Activated CD4-positive, alpha-beta memory T cell treated with anti-CD3 and anti-CD28 coated beads for 36 hours (primary cell): ENCODE results near the gene TANC1. TPM values are rescaled to one million over a fixed set of nuclear protein-coding genes. Genes with fewer than 3 reads are reported as not detected.

Experiments
- CTCF ChIA-PET: fragments of 350-600 bp; sonication (Branson Sonifier 250); formaldehyde crosslinking; loops from one replicate; lab custom pipeline; 2021; ENCODE audit warnings: antibody characterized with exemption, inconsistent platforms; lab: Charles Lee
- POLR2A ChIA-PET: fragments of 350-600 bp; sonication (Branson Sonifier 250); formaldehyde crosslinking; loops from one replicate; lab custom pipeline; 2021; ENCODE audit warnings: antibody characterized with exemption; lab: Charles Lee
- DNase-seq: peaks from one replicate; pipeline ENCODE4 v3.0.0-alpha.2; 2020
- H3K27ac Mint-ChIP-seq: one replicate; pipeline ENCODE4 v1.8.0; 2021; ENCODE audit warnings: mixed read lengths
- H3K27me3 Mint-ChIP-seq: one replicate; pipeline ENCODE4 v1.8.0; 2021; ENCODE audit warnings: mixed read lengths
- H3K36me3 Mint-ChIP-seq: one replicate; pipeline ENCODE4 v1.8.0; 2021; ENCODE audit warnings: mixed read lengths
- H3K4me1 Mint-ChIP-seq: one replicate; pipeline ENCODE4 v1.8.0; 2021; ENCODE audit warnings: low read depth, mixed read lengths
- H3K4me3 Mint-ChIP-seq: one replicate; pipeline ENCODE4 v1.8.0; 2021; ENCODE audit warnings: mild to moderate bottlenecking, mixed read lengths
- H3K9me3 Mint-ChIP-seq: one replicate; pipeline ENCODE4 v1.8.0; 2021; ENCODE audit warnings: mixed read lengths
- intact Hi-C: fragments of 100-400 bp; cut with micrococcal nuclease; formaldehyde crosslinking; loops from one replicate; pipeline ENCODE4 v1.15.1; 2023
- total RNA-seq, 2 experiments: library from RNA; stranded (reverse); gene quantifications; one replicate each; pipeline ENCODE4 v1.2.3, GENCODE V29; 2021

The TANC1 gene
- total RNA-seq, 2 experiments from 2014 or later, result 0.63 to 0.86 TPM

DNA sequence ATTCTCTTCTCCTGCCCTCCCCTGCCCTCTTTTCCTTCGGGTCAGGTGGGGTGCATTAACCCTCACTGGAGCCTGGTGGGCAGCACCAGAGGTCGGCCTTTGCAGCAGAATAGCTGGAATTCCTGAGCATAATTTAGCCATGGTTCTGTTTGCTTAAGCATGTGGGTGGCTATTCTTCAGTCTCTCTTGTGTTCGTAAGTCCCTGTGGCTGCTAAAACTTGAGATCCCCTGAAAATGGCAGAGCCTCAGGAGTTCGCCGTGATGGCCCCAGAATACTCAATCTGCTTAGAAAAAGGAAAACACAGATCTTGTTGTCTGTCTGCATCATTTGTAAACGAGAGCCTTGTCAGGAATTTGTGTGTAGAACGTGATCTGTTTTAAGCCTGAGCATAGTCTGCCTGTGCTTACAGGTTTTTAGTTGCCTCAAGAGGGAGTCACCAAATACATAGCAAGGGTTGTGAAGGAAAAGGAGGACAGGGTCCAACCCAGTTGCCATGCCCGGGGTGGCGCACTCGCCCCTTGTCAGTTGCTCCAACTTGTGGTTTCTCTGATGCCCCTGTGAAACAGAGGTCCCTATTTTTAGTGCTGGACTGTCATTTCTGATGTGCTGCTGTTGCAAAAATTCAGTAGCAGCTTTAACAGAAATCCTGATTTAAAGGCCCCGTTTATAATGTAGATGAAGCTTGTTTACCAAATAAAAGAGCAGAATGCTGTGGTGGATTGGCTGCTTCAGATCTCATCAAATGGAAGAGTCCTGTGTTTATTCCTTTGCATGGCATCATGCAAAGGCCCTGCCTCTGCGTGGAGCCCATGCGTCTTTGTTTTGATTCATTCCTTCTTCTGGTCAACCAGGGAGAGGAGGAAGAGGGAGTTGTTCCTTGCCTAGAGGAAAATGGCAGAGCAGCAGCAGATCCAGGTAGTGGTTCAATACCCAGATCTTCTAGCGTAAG lies 243.3 kb downstream of the TANC1 start:
- no peaks in the 10 kb centered on the region for H3K36me3 Mint-ChIP-seq
- POLR2A ChIA-PET, result no interaction called here
- CTCF ChIA-PET, result no interaction called here
- H3K4me1 Mint-ChIP-seq, result peaks cover 13% of the 10 kb centered on the region
- H3K27ac Mint-ChIP-seq, result no peak overlapping the region
- DNase-seq, result no peak
- H3K9me3 Mint-ChIP-seq, result no peaks in the 10 kb centered on the region
- H3K27me3 Mint-ChIP-seq, result no peaks in the 10 kb centered on the region
- intact Hi-C loops, result no loop called here
- no peak overlapping the region for H3K4me3 Mint-ChIP-seq

DNA sequence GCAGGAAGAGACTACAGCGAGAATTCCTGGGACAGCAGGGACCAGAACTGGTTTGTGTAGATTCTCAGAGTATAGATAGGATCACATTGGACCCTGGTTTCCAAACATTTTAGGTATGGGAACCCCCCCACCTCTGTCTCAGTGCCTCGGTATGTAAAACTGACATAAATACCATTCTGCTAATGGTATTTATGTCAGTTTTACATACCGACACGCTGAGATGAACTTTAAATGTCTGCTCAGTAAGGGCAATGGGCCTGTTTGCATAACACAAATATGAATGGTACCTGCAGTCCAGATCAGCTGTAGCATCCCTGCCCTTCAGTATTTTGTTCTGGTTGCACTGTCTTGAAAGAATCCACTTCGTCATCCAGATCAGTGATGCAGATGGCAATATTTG lies 244.9 kb downstream of the TANC1 start:
- DNase-seq, result no peak
- intact Hi-C loops, result no loop called here
- H3K36me3 Mint-ChIP-seq, result no peaks in the 10 kb centered on the region
- no peaks in the 10 kb centered on the region for H3K9me3 Mint-ChIP-seq
- ChIA-PET CTCF (no interaction called here), POLR2A (no interaction called here)
- H3K27ac Mint-ChIP-seq, result no peak overlapping the region
- H3K27me3 Mint-ChIP-seq, result peaks cover 1% of the 10 kb centered on the region
- H3K4me3 Mint-ChIP-seq, result no peak overlapping the region
- H3K4me1 Mint-ChIP-seq, result peaks cover 13% of the 10 kb centered on the region

DNA sequence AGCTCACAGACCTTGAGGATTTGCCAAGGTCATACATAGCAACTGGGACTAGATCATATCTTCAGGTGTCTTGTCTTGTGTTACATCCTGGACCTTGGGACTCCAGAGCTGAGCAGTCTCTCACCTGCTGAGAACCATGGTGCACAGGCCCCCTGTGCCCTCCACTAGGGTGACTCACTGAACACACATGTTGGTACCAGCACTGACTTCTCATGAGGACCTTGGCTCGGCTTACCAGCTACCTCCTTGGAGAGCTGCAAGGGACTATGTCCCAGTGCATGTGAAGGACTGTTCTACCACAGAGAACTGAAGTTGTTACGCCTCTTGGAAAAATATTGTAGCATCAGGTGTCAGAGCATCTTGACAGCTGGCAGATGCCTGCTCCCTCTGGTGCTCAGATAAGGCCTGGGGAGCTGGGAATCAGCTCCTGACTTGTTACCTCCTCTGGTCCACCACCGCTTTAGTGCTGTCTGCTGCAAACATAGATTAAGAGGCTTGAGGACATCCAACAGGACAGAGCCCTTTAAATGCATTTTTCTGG lies 246.0 kb downstream of the TANC1 start:
- Mint-ChIP-seq H3K36me3 (no peaks in the 10 kb centered on the region), H3K27me3 (peaks cover 1% of the 10 kb centered on the region), H3K4me1 (peaks cover 11% of the 10 kb centered on the region), H3K4me3 (no peak overlapping the region), H3K27ac (no peak overlapping the region), H3K9me3 (no peaks in the 10 kb centered on the region)
- intact Hi-C loops, result no loop called here
- ChIA-PET CTCF (no interaction called here), POLR2A (no interaction called here)
- no peak for DNase-seq

GRCh38 chr2:159215116-159215515 lies 246.7 kb downstream of the TANC1 start:
- Mint-ChIP-seq H3K4me3 (no peak overlapping the region), H3K27ac (no peak overlapping the region), H3K27me3 (peaks cover 1% of the 10 kb centered on the region), H3K9me3 (no peaks in the 10 kb centered on the region), H3K36me3 (no peaks in the 10 kb centered on the region), H3K4me1 (peaks cover 3% of the 10 kb centered on the region)
- DNase-seq, result no peak
- intact Hi-C loops, result no loop called here
- CTCF ChIA-PET, result no interaction called here
- POLR2A ChIA-PET, result no interaction called here

DNA sequence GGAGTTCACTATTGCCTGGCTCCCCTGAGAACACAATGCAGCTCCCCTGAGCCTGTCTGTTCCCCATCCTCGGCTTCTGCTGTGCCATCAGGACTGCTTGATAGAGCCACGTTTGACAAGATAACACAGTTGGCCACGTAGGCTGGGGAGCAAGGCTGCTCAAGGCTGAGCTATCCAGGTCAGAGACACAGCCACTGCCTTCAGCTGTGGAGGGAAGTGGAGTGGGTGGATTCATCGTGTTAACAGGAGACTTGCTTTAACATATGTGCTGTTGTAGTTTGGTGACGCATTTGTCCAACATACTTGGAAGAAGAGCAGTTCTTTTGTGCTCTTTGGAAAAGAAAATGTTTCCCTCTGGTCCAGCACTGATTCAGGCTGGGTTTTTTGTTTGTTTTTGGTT lies 249.2 kb downstream of the TANC1 start:
- Mint-ChIP-seq H3K36me3 (no peaks in the 10 kb centered on the region), H3K4me1 (no peaks in the 10 kb centered on the region), H3K9me3 (no peaks in the 10 kb centered on the region), H3K27me3 (peaks cover 1% of the 10 kb centered on the region), H3K4me3 (no peak overlapping the region), H3K27ac (no peak overlapping the region)
- DNase-seq, result no peak
- ChIA-PET CTCF (no interaction called here), POLR2A (no interaction called here)
- intact Hi-C loops, result no loop called here

DNA sequence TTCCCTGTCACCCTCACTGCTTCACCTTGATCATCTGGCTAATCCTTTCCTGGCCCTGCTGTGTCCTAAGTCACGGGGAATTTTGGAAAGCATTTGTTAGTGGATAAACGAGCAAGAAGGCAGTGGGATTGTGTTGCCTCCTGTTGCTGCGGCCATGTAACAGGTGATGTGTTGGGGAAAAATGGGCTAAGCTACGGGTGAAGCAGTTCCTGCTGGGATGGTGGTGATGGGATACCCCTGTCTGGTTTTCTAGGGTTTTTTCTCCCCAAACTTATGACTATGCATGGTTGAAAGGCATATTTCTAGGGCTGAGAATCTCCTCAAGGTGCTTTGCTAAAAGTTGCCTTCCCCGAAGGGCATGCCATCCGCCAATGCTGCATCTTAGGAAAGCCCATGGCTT lies 249.9 kb downstream of the TANC1 start:
- H3K4me1 Mint-ChIP-seq, result no peaks in the 10 kb centered on the region
- H3K9me3 Mint-ChIP-seq, result no peaks in the 10 kb centered on the region
- H3K4me3 Mint-ChIP-seq, result no peak overlapping the region
- no peaks in the 10 kb centered on the region for H3K36me3 Mint-ChIP-seq
- peaks cover 1% of the 10 kb centered on the region for H3K27me3 Mint-ChIP-seq
- no peak overlapping the region for H3K27ac Mint-ChIP-seq
- DNase-seq, result no peak
- POLR2A ChIA-PET, result no interaction called here
- intact Hi-C loops, result no loop called here
- CTCF ChIA-PET, result no interaction called here

GRCh38 chr2:159219394-159219998 lies 251.1 kb downstream of the TANC1 start:
- no peaks in the 10 kb centered on the region for H3K4me1 Mint-ChIP-seq

GRCh38 chr2:159224061-159224813 lies 255.8 kb downstream of the TANC1 start:
- no peaks in the 10 kb centered on the region for H3K36me3 Mint-ChIP-seq
- no peak for DNase-seq
- H3K9me3 Mint-ChIP-seq, result no peaks in the 10 kb centered on the region
- POLR2A ChIA-PET, result no interaction called here
- H3K27ac Mint-ChIP-seq, result no peak overlapping the region
- CTCF ChIA-PET, result no interaction called here
- H3K27me3 Mint-ChIP-seq, result no peaks in the 10 kb centered on the region
- peaks cover 11% of the 10 kb centered on the region for H3K4me1 Mint-ChIP-seq
- H3K4me3 Mint-ChIP-seq, result no peak overlapping the region
- intact Hi-C loops, result no loop called here

More at GRCh38 chr2:159219394-159219998, 251.1 kb downstream of the TANC1 start:
- no peak for DNase-seq
- Mint-ChIP-seq H3K9me3 (no peaks in the 10 kb centered on the region), H3K36me3 (no peaks in the 10 kb centered on the region), H3K27ac (no peak overlapping the region), H3K4me3 (no peak overlapping the region), H3K27me3 (peaks cover 1% of the 10 kb centered on the region)
- ChIA-PET CTCF (no interaction called here), POLR2A (interaction anchor here (0.6 kb wide), 1 partner anchor 611 kb away, joined by 3 read pairs; no protein-coding TSS in a partner anchor)
- intact Hi-C loops, result no loop called here

- H3K36me3 Mint-ChIP-seq, result no peaks in the 10 kb centered on the region
- peaks cover 11% of the 10 kb centered on the region for H3K4me1 Mint-ChIP-seq
- H3K4me3 Mint-ChIP-seq, result no peak overlapping the region
- intact Hi-C loops, result no loop called here
- no peak for DNase-seq
- no peaks in the 10 kb centered on the region for H3K27me3 Mint-ChIP-seq
- ChIA-PET POLR2A (no interaction called here), CTCF (no interaction called here)
- no peaks in the 10 kb centered on the region for H3K9me3 Mint-ChIP-seq
- H3K27ac Mint-ChIP-seq, result no peak overlapping the region
Measured at GRCh38 chr2:159225025-159226016, 256.9 kb downstream of the TANC1 start.

- no peaks in the 10 kb centered on the region for H3K36me3 Mint-ChIP-seq
- peaks cover 11% of the 10 kb centered on the region for H3K4me1 Mint-ChIP-seq
- peak; percentile 30 for DNase-seq
Measured at GRCh38 chr2:159226059-159226461, 257.6 kb downstream of the TANC1 start.

GRCh38 chr2:159226608-159227385 lies 258.4 kb downstream of the TANC1 start:
- DNase-seq, result no peak
- Mint-ChIP-seq H3K4me1 (peaks cover 11% of the 10 kb centered on the region), H3K9me3 (no peaks in the 10 kb centered on the region), H3K4me3 (no peak overlapping the region), H3K36me3 (no peaks in the 10 kb centered on the region), H3K27me3 (no peaks in the 10 kb centered on the region), H3K27ac (no peak overlapping the region)
- ChIA-PET CTCF (no interaction called here), POLR2A (no interaction called here)
- intact Hi-C loops, result no loop called here

More at GRCh38 chr2:159226059-159226461, 257.6 kb downstream of the TANC1 start:
- Mint-ChIP-seq H3K4me3 (no peak overlapping the region), H3K27me3 (no peaks in the 10 kb centered on the region), H3K27ac (no peak overlapping the region), H3K9me3 (no peaks in the 10 kb centered on the region)
- CTCF ChIA-PET, result no interaction called here
- POLR2A ChIA-PET, result no interaction called here
- intact Hi-C loops, result no loop called here
